HG03520 (cell line): ENCODE results near the gene SPNS3.

Experiments used
- ATAC-seq: cut with Tn5 transposase; IDR thresholded peaks from one replicate; pipeline ENCODE4 v1.9.1; 2021; ENCODE audit warnings: mild to moderate bottlenecking, moderate library complexity; ENCODE audit not compliant: unreplicated experiment

The SPNS3 gene

GRCh38 chr17:4487820-4488716 lies 54.3 kb downstream of the SPNS3 start:
- ATAC-seq = no peak

- no peak for ATAC-seq
These were observed 55.4 kb downstream of the SPNS3 start for GRCh38 chr17:4488989-4489595.

GRCh38 chr17:4490109-4490591 lies 56.4 kb downstream of the SPNS3 start:
- no peak for ATAC-seq

- no peak for ATAC-seq
These were observed 56.9 kb downstream of the SPNS3 start for GRCh38 chr17:4490637-4491061.

GRCh38 chr17:4492721-4493561 lies 59.2 kb downstream of the SPNS3 start:
- no peak for ATAC-seq

GRCh38 chr17:4497101-4497824 lies 63.5 kb downstream of the SPNS3 start:
- ATAC-seq = no peak

GRCh38 chr17:4498461-4499397 lies 65.0 kb downstream of the SPNS3 start, which contains the start of gene SPNS2:
Gene SPNS2 (plus strand): TSS chr17:4498881. CDS start chr17:4499048, 167 bp downstream.
- ATAC-seq = peak; percentile 52

- no peak for ATAC-seq
These were observed 65.9 kb downstream of the SPNS3 start for GRCh38 chr17:4499431-4500190.

- no peak for ATAC-seq
These were observed 66.4 kb downstream of the SPNS3 start for GRCh38 chr17:4500191-4500571.

GRCh38 chr17:4501295-4501949 lies 67.7 kb downstream of the SPNS3 start:
- ATAC-seq = no peak

- no peak for ATAC-seq
These were observed 68.9 kb downstream of the SPNS3 start for GRCh38 chr17:4502466-4503154.

GRCh38 chr17:4503283-4504025 lies 69.7 kb downstream of the SPNS3 start:
- ATAC-seq = no peak

GRCh38 chr17:4504188-4504587 lies 70.4 kb downstream of the SPNS3 start:
- ATAC-seq = no peak

- no peak for ATAC-seq
These were observed 71.4 kb downstream of the SPNS3 start for GRCh38 chr17:4505187-4505586.

GRCh38 chr17:4506175-4506813 lies 72.6 kb downstream of the SPNS3 start:
- ATAC-seq = no peak

GRCh38 chr17:4506892-4507291 lies 73.2 kb downstream of the SPNS3 start:
- ATAC-seq = no peak
